K562 (cell line): ENCODE data around the gene USH1G. TPM values are rescaled to one million over a fixed set of nuclear protein-coding genes. Genes with fewer than 3 reads are reported as not detected.

Experiments
- ASH1L ChIP-seq: fragments of 450-650 bp; IDR thresholded peaks from 2 replicates; pipeline ENCODE4 v1.6.1; 2018; ENCODE audit warnings: borderline replicate concordance, mild to moderate bottlenecking, low read depth; ENCODE audit not compliant: partially characterized antibody
- BDP1 ChIP-seq: IDR thresholded peaks from 3 replicates; pipeline ENCODE4 v1.6.1; 2011; ENCODE audit not compliant: insufficient read length, insufficient read depth
- CHCHD3 ChIP-seq: fragments of 250-450 bp; sonication (Bioruptor Pico); IDR thresholded peaks from 2 replicates; pipeline ENCODE4 v2.1.2; 2022; ENCODE audit warnings: mild to moderate bottlenecking
- CREBBP ChIP-seq: IDR thresholded peaks from one replicate; pipeline ENCODE4 v1.6.1; 2012; ENCODE audit warnings: low read depth, mild to moderate bottlenecking, control low read depth, inconsistent platforms, low read length
- DMBX1 ChIP-seq: fragments of 250-450 bp; sonication (Bioruptor Pico); IDR thresholded peaks from 2 replicates; pipeline ENCODE4 v1.8.0; 2022; ENCODE audit warnings: inconsistent platforms, mild to moderate bottlenecking, moderate library complexity, borderline replicate concordance
- FUS ChIP-seq: fragments of 200-400 bp; formaldehyde crosslinking; optimal IDR thresholded peaks from 2 replicates; pipeline ENCODE3; 2017; ENCODE audit warnings: low read depth, low read length
- HSF4 ChIP-seq: fragments of 250-450 bp; sonication (Bioruptor Pico); IDR thresholded peaks from 2 replicates; pipeline ENCODE4 v2.1.2; 2022; ENCODE audit warnings: mild to moderate bottlenecking, moderate library complexity, borderline replicate concordance
- KDM4B ChIP-seq, 2 experiments: fragments of 450-650 bp in 1 of 2; sonication (generic) in 1 of 2; IDR thresholded peaks; 2 replicates each; pipeline ENCODE4 v1.6.1; 2016 to 2017; ENCODE audit warnings: borderline replicate concordance in 2 of 2, antibody characterized with exemption in 1 of 2, low read depth in 1 of 2, mild to moderate bottlenecking in 1 of 2
- MBD2 ChIP-seq: sonication (generic); IDR thresholded peaks from 2 replicates; pipeline ENCODE4 v1.6.1; 2016; ENCODE audit warnings: low read depth, borderline replicate concordance
- NFYB ChIP-seq: IDR thresholded peaks from 2 replicates; pipeline ENCODE4 v1.6.1; 2011; ENCODE audit warnings: mild to moderate bottlenecking, moderate library complexity; ENCODE audit not compliant: insufficient read length; ENCODE audit errors: extremely low read depth
- PHB2 ChIP-seq: fragments of 450-650 bp; IDR thresholded peaks from 2 replicates; pipeline ENCODE4 v1.6.1; 2017; ENCODE audit warnings: low read depth
- PTRF ChIP-seq: fragments of 450-650 bp; IDR thresholded peaks from 2 replicates; pipeline ENCODE4 v1.6.1; 2016; ENCODE audit warnings: mild to moderate bottlenecking, missing genetic modification characterization, missing compliant biosample characterization
- SIN3B ChIP-seq: fragments of 450-650 bp; IDR thresholded peaks from 2 replicates; pipeline ENCODE4 v1.6.1; 2017; ENCODE audit warnings: low read depth, mild to moderate bottlenecking, moderate library complexity
- SMARCA4 ChIP-seq: fragments of 450-650 bp; IDR thresholded peaks from 2 replicates; pipeline ENCODE4 v1.6.1; 2016
- STAT5A ChIP-seq: IDR thresholded peaks from 2 replicates; pipeline ENCODE4 v1.6.1; 2012; ENCODE audit warnings: low read length, inconsistent platforms, borderline replicate concordance
- ZBED1 ChIP-seq: IDR thresholded peaks from 2 replicates; pipeline ENCODE4 v1.6.1; 2014
- ZNF41 ChIP-seq: fragments of 250-450 bp; sonication (Bioruptor Pico); conservative IDR thresholded peaks from 2 replicates; pipeline ENCODE4 v1.4.0; 2020; ENCODE audit warnings: mild to moderate bottlenecking
- ZZZ3 ChIP-seq: fragments of 450-650 bp; IDR thresholded peaks from 2 replicates; pipeline ENCODE4 v1.6.1; 2016; ENCODE audit warnings: antibody characterized with exemption, mild to moderate bottlenecking, moderate library complexity
- polyA plus RNA-seq, 8 experiments: library from polyadenylated mRNA; depleted of rRNA in 4 of 8; stranded (reverse) in 5 of 8; unstranded in 3 of 8; fragments of >200 nt; fragmentation: Nextera tagmentation in 2 of 8; fragmentation: Illumina TruSeq in 1 of 8; extraction: Ambion mirVana in 2 of 8; extraction: Trizol in 1 of 8; gene quantifications; 2 replicates each; pipeline versions ENCODE4 v1.2.1 to v1.2.3, GENCODE V29; 2011 to 2014; ENCODE audit warnings: inconsistent platforms in 1 of 8, missing spikeins in 1 of 8
- total RNA-seq, 7 experiments: library from RNA; depleted of rRNA in 6 of 7; stranded (reverse); fragments of >200 nt in 6 of 7; fragmentation: Illumina TruSeq in 2 of 7; extraction: Trizol in 2 of 7; gene quantifications; 2 replicates each; pipeline versions ENCODE4 v1.2.1 to v1.2.3, GENCODE V29; 2011 to 2021; ENCODE audit warnings: low replicate concordance in 1 of 7
- TF ChIP-seq, protein P1 (sequence below), 2 experiments: fragments of 450-650 bp in 1 of 2; IDR thresholded peaks; 2 replicates each; pipeline ENCODE4 v1.6.1; 2011 to 2017; ENCODE audit warnings: low read depth in 2 of 2, antibody characterized with exemption in 1 of 2, borderline replicate concordance in 1 of 2, low read length in 1 of 2, mild to moderate bottlenecking in 1 of 2, mixed read lengths in 1 of 2; ENCODE audit not compliant: control insufficient read depth in 1 of 2
- TF ChIP-seq, protein P2 (sequence below): sonication (generic); formaldehyde crosslinking; IDR thresholded peaks from 2 replicates; pipeline ENCODE4 v1.8.1; 2023; ENCODE audit warnings: missing genetic modification reagents, mild to moderate bottlenecking, borderline replicate concordance

USH1G gene
- total and polyA plus RNA-seq, 9 of the 15 experiments (the other 6 are each of a cell fraction or from before 2014, with no cell fraction given), result 0.22 to 1.00 (median 0.64) TPM; not detected in 2

DNA sequence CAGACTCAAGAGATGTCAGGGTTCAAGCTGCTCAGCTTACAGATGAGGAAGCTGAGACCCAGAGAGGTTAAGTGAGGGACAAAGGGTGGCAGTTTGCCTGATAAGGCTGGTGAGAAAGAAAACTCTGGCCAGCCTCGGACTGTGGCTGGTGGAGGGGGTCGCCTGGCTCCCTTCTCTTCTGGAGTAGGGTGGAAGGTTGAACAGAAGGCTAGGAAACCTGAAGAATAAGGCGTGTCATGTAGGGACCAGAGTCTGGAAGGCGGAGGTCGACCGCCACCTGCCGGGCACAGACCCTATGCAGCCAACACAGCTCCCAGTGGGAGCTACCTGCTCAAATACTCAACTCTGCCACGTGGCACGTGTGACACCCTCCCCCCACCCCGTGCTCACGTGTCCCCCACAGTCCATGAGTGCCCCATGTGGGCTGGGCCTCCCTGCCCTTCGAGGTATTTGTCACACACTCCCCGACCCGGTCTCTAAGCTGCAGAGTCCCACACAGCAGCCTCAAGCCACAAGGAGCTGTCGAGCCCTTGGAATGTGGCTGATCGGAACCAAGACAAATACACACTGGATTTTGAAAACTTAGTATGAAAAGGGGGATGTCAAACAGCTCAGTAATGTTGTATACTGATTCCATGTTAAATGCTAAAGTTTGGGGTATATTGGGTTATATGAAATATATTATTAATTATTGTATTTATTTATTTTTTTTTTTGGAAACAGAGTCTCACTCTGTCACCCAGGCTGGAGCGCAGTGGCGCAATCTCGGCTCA lies 37.7 kb upstream of the USH1G start (continued):
- TF ChIP-seq STAT5A, result peak; percentile 27; the same call in 1 of the 2 replicates
- no peak for TF ChIP-seq BDP1
- no peak for TF ChIP-seq ZNF41 (CRISPR knock-in tag)
- TF ChIP-seq FUS, result no peak
- TF ChIP-seq, protein P1, sequence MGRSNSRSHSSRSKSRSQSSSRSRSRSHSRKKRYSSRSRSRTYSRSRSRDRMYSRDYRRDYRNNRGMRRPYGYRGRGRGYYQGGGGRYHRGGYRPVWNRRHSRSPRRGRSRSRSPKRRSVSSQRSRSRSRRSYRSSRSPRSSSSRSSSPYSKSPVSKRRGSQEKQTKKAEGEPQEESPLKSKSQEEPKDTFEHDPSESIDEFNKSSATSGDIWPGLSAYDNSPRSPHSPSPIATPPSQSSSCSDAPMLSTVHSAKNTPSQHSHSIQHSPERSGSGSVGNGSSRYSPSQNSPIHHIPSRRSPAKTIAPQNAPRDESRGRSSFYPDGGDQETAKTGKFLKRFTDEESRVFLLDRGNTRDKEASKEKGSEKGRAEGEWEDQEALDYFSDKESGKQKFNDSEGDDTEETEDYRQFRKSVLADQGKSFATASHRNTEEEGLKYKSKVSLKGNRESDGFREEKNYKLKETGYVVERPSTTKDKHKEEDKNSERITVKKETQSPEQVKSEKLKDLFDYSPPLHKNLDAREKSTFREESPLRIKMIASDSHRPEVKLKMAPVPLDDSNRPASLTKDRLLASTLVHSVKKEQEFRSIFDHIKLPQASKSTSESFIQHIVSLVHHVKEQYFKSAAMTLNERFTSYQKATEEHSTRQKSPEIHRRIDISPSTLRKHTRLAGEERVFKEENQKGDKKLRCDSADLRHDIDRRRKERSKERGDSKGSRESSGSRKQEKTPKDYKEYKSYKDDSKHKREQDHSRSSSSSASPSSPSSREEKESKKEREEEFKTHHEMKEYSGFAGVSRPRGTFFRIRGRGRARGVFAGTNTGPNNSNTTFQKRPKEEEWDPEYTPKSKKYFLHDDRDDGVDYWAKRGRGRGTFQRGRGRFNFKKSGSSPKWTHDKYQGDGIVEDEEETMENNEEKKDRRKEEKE (IDR thresholded peaks at IDR 0.05; ENCODE audit: borderline replicate concordance in 1 of 2, control insufficient read depth in 1 of 2, low read depth in 2 of 2, low read length in 1 of 2), result peak in 1 of 2 experiments; percentile 70; a peak in 1 of 4 replicates
- TF ChIP-seq DMBX1 (CRISPR knock-in tag), result no peak
- no peak for TF ChIP-seq CREBBP
- no peak for TF ChIP-seq ASH1L
- TF ChIP-seq PTRF (tag), result no peak
- no peak for TF ChIP-seq ZZZ3
- no peak for TF ChIP-seq SIN3B
- TF ChIP-seq, protein P2, sequence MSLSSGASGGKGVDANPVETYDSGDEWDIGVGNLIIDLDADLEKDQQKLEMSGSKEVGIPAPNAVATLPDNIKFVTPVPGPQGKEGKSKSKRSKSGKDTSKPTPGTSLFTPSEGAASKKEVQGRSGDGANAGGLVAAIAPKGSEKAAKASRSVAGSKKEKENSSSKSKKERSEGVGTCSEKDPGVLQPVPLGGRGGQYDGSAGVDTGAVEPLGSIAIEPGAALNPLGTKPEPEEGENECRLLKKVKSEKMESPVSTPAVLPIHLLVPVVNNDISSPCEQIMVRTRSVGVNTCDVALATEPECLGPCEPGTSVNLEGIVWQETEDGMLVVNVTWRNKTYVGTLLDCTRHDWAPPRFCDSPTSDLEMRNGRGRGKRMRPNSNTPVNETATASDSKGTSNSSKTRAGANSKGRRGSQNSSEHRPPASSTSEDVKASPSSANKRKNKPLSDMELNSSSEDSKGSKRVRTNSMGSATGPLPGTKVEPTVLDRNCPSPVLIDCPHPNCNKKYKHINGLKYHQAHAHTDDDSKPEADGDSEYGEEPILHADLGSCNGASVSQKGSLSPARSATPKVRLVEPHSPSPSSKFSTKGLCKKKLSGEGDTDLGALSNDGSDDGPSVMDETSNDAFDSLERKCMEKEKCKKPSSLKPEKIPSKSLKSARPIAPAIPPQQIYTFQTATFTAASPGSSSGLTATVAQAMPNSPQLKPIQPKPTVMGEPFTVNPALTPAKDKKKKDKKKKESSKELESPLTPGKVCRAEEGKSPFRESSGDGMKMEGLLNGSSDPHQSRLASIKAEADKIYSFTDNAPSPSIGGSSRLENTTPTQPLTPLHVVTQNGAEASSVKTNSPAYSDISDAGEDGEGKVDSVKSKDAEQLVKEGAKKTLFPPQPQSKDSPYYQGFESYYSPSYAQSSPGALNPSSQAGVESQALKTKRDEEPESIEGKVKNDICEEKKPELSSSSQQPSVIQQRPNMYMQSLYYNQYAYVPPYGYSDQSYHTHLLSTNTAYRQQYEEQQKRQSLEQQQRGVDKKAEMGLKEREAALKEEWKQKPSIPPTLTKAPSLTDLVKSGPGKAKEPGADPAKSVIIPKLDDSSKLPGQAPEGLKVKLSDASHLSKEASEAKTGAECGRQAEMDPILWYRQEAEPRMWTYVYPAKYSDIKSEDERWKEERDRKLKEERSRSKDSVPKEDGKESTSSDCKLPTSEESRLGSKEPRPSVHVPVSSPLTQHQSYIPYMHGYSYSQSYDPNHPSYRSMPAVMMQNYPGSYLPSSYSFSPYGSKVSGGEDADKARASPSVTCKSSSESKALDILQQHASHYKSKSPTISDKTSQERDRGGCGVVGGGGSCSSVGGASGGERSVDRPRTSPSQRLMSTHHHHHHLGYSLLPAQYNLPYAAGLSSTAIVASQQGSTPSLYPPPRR, result peak; percentile 82; the same call in 1 of the 2 replicates
- no peak for TF ChIP-seq PHB2
- no peak for TF ChIP-seq CHCHD3 (CRISPR knock-in tag)
- TF ChIP-seq SMARCA4, result 0 out of 2 replicates have a peak, but pooled peaks have one; percentile 31
- TF ChIP-seq HSF4 (CRISPR knock-in tag), result no peak
- TF ChIP-seq ZBED1, result no peak
- no peak for TF ChIP-seq NFYB
- TF ChIP-seq KDM4B (IDR thresholded peaks at IDR 0.05; ENCODE audit: borderline replicate concordance in 2 of 2, low read depth in 1 of 2), result no peak; a peak in 1 of 4 replicates
- no peak for TF ChIP-seq MBD2
